Measurements from ENCODE around the gene TRIO. TPM values are rescaled to one million over a fixed set of nuclear protein-coding genes. Genes with fewer than 3 reads are reported as not detected.
A peak's percentile ranks its signal among the peaks of the same experiment; 100 is the strongest.

TRIO gene
- total RNA-seq, 2 donors from 2014 or later: 62.0 to 137 TPM

DNA sequence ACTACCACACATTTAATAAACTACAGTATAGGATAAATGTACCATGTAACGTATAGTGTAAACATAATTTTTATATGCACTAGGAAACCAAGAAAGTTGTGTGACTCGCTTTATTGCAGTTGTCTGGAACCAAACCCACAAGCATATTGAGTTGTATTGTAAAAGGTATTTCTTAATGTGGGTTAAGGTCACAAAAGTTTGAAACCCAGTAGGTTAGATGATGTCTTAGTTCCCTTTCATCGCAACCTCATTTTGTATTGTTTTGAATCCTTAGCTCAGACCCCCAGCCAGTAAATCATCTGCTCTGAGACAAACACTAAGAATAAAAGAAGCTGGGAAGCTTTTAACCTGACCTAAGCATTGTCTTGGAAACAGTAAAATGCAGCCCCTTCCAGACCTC lies 79.1 kb downstream of the TRIO start:
- ATAC-seq (no peak), DNase-seq (no peak)
- H3K27ac ChIP-seq: no peak overlapping the region
- intact Hi-C loops (cut with DNase I): no loop called here
- no peak overlapping the region for H3K4me3 ChIP-seq
- no peaks in the 10 kb centered on the region for H3K27me3 ChIP-seq
- no peaks in the 10 kb centered on the region for H3K9me3 ChIP-seq
- H3K36me3 ChIP-seq (replicated peaks in 1 of 2; ENCODE audit: insufficient read depth in 1 of 2, low read depth in 2 of 2): no peaks in the 10 kb centered on the region
- no peak for TF ChIP-seq POLR2A (IDR thresholded peaks at IDR 0.05)
- WGBS, 2 donors: 72 to 97% methylated on average over 3 of the region's 3 CpGs
- peaks cover 49% of the 10 kb centered on the region for H3K4me1 ChIP-seq

DNA sequence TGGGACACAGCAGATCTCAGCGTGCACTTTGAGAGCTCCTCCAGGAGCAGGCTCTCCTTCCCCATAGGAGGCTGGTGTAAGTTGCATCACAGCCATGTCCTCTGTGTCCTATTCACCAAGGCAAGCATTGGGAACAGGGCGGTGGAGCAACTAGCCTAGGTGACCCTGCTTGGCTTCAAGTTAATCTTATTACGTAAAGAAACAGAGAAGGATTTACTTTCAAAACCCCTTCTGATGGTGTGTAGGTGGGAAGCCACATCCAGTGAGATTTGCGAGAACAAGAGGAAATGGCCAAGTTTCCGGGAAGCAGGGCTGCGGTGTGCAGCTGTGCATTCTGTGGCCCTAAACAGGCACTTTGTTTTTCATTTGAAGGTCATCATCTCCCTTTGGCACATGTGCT lies 80.2 kb downstream of the TRIO start:
- Histone ChIP-seq H3K4me3 (no peak overlapping the region), H3K9me3 (no peaks in the 10 kb centered on the region), H3K4me1 (peaks cover 51% of the 10 kb centered on the region), H3K36me3 (replicated peaks in 1 of 2; ENCODE audit: insufficient read depth in 1 of 2, low read depth in 2 of 2) (no peaks in the 10 kb centered on the region), H3K27me3 (no peaks in the 10 kb centered on the region), H3K27ac (no peak overlapping the region)
- 61 to 67% methylated on average over 6 of the region's 6 CpGs for WGBS, 2 donors
- ATAC-seq (no peak), DNase-seq (no peak)
- intact Hi-C loops (cut with DNase I): no loop called here
- no peak for TF ChIP-seq POLR2A (IDR thresholded peaks at IDR 0.05)
- TF ChIP-seq, protein P1, sequence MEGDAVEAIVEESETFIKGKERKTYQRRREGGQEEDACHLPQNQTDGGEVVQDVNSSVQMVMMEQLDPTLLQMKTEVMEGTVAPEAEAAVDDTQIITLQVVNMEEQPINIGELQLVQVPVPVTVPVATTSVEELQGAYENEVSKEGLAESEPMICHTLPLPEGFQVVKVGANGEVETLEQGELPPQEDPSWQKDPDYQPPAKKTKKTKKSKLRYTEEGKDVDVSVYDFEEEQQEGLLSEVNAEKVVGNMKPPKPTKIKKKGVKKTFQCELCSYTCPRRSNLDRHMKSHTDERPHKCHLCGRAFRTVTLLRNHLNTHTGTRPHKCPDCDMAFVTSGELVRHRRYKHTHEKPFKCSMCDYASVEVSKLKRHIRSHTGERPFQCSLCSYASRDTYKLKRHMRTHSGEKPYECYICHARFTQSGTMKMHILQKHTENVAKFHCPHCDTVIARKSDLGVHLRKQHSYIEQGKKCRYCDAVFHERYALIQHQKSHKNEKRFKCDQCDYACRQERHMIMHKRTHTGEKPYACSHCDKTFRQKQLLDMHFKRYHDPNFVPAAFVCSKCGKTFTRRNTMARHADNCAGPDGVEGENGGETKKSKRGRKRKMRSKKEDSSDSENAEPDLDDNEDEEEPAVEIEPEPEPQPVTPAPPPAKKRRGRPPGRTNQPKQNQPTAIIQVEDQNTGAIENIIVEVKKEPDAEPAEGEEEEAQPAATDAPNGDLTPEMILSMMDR (IDR thresholded peaks at IDR 0.05): no peak

DNA sequence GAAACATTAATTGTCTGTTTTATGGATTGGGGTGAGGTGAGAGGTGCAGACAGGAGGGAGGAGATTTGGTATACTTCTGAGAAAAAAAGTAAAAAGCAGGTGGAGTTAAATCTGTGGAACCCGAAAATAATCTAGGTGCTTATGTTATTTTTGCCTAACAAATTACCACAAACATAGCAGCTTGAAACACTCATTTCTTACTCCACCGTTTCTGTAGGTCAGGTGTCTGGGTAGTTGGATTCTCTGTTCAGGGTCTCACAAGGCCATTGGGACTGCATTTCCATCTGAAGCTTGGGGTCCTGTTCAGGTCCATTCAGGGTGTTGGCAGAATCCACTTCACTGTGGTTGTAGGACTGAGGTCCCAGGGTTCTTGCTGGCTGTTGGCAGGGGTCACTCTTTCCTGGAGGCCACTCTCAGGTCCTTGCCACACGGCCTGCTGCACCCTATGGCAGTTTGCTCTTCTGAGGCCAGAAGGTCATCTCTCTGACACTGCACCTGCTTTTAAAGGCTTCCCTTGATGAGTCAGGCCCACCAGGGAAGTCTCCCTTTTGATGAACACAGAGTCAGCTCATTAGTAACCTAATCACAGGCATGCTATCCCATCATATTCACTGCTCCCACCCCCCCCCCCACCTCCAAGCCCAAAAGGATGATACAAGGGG lies 82.2 kb downstream of the TRIO start:
- DNase-seq: no peak
- TF ChIP-seq, protein P1 (IDR thresholded peaks at IDR 0.05): no peak
- TF ChIP-seq POLR2A (IDR thresholded peaks at IDR 0.05): no peak
- intact Hi-C loops (cut with DNase I): no loop called here
- 88% methylated on average over 3 of the region's 3 CpGs for WGBS, 2 donors
- Histone ChIP-seq H3K4me1 (peaks cover 40% of the 10 kb centered on the region), H3K27me3 (no peaks in the 10 kb centered on the region), H3K36me3 (replicated peaks in 1 of 2; ENCODE audit: insufficient read depth in 1 of 2, low read depth in 2 of 2) (no peaks in the 10 kb centered on the region), H3K9me3 (no peaks in the 10 kb centered on the region), H3K27ac (no peak overlapping the region), H3K4me3 (no peak overlapping the region)
- no peak for ATAC-seq

DNA sequence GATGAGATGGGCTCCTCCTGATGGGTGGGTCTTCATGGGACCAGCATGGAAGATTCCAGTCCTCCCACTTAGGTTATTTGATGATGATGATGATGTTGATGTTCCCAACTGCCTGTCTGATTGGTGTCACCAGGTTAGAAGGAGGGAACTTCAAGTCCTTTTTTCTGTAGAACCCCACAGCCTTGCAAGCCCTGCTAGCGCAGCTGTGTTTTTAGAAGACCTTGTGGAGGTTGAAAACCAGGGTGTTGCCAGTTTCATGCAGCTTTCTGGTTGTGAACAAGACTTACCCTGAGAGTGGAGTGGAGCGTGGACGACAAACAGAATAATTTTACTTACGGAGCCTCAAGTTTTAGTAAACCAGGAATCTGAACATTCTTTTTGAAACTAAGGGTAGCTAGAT lies 83.0 kb downstream of the TRIO start:
- Histone ChIP-seq H3K27me3 (no peaks in the 10 kb centered on the region), H3K4me1 (peaks cover 35% of the 10 kb centered on the region), H3K9me3 (no peaks in the 10 kb centered on the region), H3K36me3 (replicated peaks in 1 of 2; ENCODE audit: insufficient read depth in 1 of 2, low read depth in 2 of 2) (no peaks in the 10 kb centered on the region), H3K4me3 (no peak overlapping the region), H3K27ac (no peak overlapping the region)
- TF ChIP-seq POLR2A (IDR thresholded peaks at IDR 0.05): no peak
- TF ChIP-seq, protein P1 (IDR thresholded peaks at IDR 0.05): no peak
- WGBS, 2 donors: 97 to 98% methylated on average over 4 of the region's 4 CpGs
- intact Hi-C loops (cut with DNase I): no loop called here
- ATAC-seq (no peak), DNase-seq (no peak)

DNA sequence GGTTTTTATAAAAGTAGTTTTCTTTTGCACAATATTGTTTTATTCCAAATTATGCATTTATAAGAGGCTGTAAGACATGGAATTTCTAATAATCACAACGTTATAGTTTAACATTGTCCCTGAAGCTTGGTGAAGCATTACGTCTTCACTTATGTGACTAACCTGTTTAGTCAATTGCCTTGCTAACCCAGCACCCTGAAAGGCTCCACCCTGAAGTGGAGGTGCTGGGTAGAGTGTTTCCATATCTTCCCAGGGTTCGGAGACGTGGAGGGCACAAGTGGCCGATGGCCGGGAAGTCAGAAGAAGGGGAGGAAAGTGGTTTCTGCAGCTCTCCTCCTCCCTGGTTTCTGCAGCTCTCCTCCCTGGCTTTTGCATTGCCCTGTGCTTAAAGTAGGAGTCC lies 83.4 kb downstream of the TRIO start:
- Histone ChIP-seq H3K36me3 (replicated peaks in 1 of 2; ENCODE audit: insufficient read depth in 1 of 2, low read depth in 2 of 2) (no peaks in the 10 kb centered on the region), H3K9me3 (no peaks in the 10 kb centered on the region), H3K27ac (peak overlapping the region in 2 of 4 donors; percentile 62 to 66), H3K4me3 (no peak overlapping the region), H3K4me1 (peaks cover 35% of the 10 kb centered on the region), H3K27me3 (no peaks in the 10 kb centered on the region)
- ATAC-seq (no peak), DNase-seq (no peak)
- WGBS, 2 donors: 67 to 82% methylated on average over 6 of the region's 6 CpGs
- intact Hi-C loops (cut with DNase I): no loop called here
- no peak for TF ChIP-seq POLR2A (IDR thresholded peaks at IDR 0.05)

DNA sequence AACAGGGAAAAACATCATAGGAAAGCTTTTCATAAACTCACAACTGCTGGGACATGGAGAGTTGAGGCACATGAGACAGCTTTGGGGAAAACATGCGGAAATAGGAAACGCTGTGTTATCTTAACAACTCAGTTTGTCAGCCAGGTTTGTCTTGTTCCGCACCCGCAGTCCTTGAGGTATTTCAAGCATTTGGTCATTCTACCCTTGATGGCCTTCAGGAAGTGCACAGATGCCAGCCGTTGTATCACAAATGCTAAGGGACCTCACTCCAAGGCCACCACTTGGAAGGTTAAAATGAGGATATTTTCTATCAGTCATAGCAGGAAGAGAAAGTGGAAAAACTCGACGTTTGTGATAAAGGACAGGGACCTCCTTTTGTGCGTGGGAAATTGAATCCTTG lies 83.8 kb downstream of the TRIO start:
- Histone ChIP-seq H3K27me3 (no peaks in the 10 kb centered on the region), H3K4me3 (no peak overlapping the region), H3K4me1 (peaks cover 35% of the 10 kb centered on the region), H3K9me3 (no peaks in the 10 kb centered on the region), H3K36me3 (replicated peaks in 1 of 2; ENCODE audit: insufficient read depth in 1 of 2, low read depth in 2 of 2) (no peaks in the 10 kb centered on the region), H3K27ac (peak overlapping the region in 2 of 4 donors; percentile 62 to 66)
- intact Hi-C loops (cut with DNase I): no loop called here
- DNase-seq (peak in 3 of 4 donors; percentile 25 to 40 (median 28)), ATAC-seq (peak; percentile 87)
- 20 to 21% methylated on average over 8 of the region's 8 CpGs for WGBS, 2 donors
- no peak for TF ChIP-seq POLR2A (IDR thresholded peaks at IDR 0.05)
- TF ChIP-seq, protein P1 (IDR thresholded peaks at IDR 0.05): no peak
